Activated CD4-positive, alpha-beta memory T cell treated with anti-CD3 and anti-CD28 coated beads for 36 hours (primary cell): Measurements from ENCODE around the gene APOH. TPM values are rescaled to one million over a fixed set of nuclear protein-coding genes. Genes with fewer than 3 reads are reported as not detected.

Experiments
- total RNA-seq, 2 experiments: library from RNA; stranded (reverse); gene quantifications; one replicate each; pipeline ENCODE4 v1.2.3, GENCODE V29; 2021

The APOH gene
- total RNA-seq, 2 experiments from 2014 or later: not detected

Other genes starting within 250 kb of the APOH start
- 1 to 10 TPM; 3.3 to 3.7 TPM for gene CEP112, start 37.3 kb downstream of the APOH start, total RNA-seq
- gene PRKCA, start 73.2 kb upstream of the APOH start, total RNA-seq: 10 to 100 TPM; 75.1 to 78.5 TPM